ENCODE results near the gene RITA1. TPM values are rescaled to one million over a fixed set of nuclear protein-coding genes. Genes with fewer than 3 reads are reported as not detected.

RITA1 gene
- total and polyA plus RNA-seq, 2 donors (not counting 1 experiment from before 2014, with no cell fraction given), result 8.1 to 17.9 TPM

GRCh38 chr12:113231235-113232088 is 45.9 kb downstream of the RITA1 start:
- peak overlapping the region; percentile 39 for H3K4me3 Mint-ChIP-seq
- H3K4me3 ChIP-seq (ENCODE audit: control extremely low read depth in 1 of 5, extremely low read depth in 1 of 5, insufficient read depth in 1 of 5, low read depth in 2 of 5, low read length in 4 of 5), result no peak overlapping the region
- peaks cover 53 to 64% of the 10 kb centered on the region in 2 donors for H3K4me1 ChIP-seq (ENCODE audit: control insufficient read depth in 2 of 2, insufficient read depth in 2 of 2, low read length in 2 of 2)
- peak overlapping the region; percentile 76 for H3K4me2 ChIP-seq (replicated peaks; ENCODE audit: low read depth, low read length, poor library complexity, severe bottlenecking)
- ATAC-seq (ENCODE audit: low read depth) (no peak), DNase-seq (no peak)
- no peaks in the 10 kb centered on the region for H3K9me3 ChIP-seq (ENCODE audit: control extremely low read depth in 1 of 3, control insufficient read depth in 2 of 3, insufficient read depth in 1 of 3, low read length in 2 of 3)
- no peaks in the 10 kb centered on the region for H3K27me3 Mint-ChIP-seq
- no peaks in the 10 kb centered on the region for H3K9me3 Mint-ChIP-seq (ENCODE audit: insufficient read depth)
- 91% methylated on average over 7 of the region's 8 CpGs for WGBS (ENCODE audit: insufficient coverage)
- no peaks in the 10 kb centered on the region for H4K20me1 ChIP-seq (ENCODE audit: control insufficient read depth, insufficient read depth, low read length, poor library complexity, severe bottlenecking)
- H3K36me3 ChIP-seq (replicated peaks in 1 of 2; ENCODE audit: control extremely low read depth in 1 of 2, control insufficient read depth in 1 of 2, extremely low read depth in 1 of 2, insufficient read depth in 2 of 2, low read length in 1 of 2), result peaks cover 0 to 59% of the 10 kb centered on the region in 2 experiments
- H3K27ac ChIP-seq (ENCODE audit: low read length in 2 of 2), result peak overlapping the region; percentile 75 to 83
- ChIA-PET CTCF (interaction anchor here (0.7 to 7.3 kb wide), 8 partner anchors 9 to 58 kb away, joined by 3 to 96 read pairs (median 18); partner anchors contain the start of gene TPCN1), POLR2A (interaction anchor here (1.0 to 4.7 kb wide), 4 partner anchors 10 to 28 kb away, joined by 3 to 54 read pairs (median 21); partner anchors contain the start of gene TPCN1)
- H3K9ac ChIP-seq (ENCODE audit: low read length), result no peak overlapping the region
- TF ChIP-seq EZH2 (IDR thresholded peaks at IDR 0.05; ENCODE audit: borderline replicate concordance, insufficient read depth, low read depth, low read length, poor library complexity, severe bottlenecking) (no peak), CTCF (IDR thresholded peaks at IDR 0.05) (no peak)
- no peaks in the 10 kb centered on the region for H3K27me3 ChIP-seq (replicated peaks in 1 of 4; ENCODE audit: control extremely low read depth in 1 of 4, control insufficient read depth in 3 of 4, insufficient read depth in 4 of 4, low read length in 3 of 4)
- peaks cover 48% of the 10 kb centered on the region for H3K79me2 ChIP-seq (ENCODE audit: control insufficient read depth, insufficient read depth, low read length)
- no peak overlapping the region for H2AFZ ChIP-seq (ENCODE audit: insufficient read depth, low read depth, low read length, poor library complexity, severe bottlenecking)
- H3K4me1 Mint-ChIP-seq, result peaks cover 69% of the 10 kb centered on the region
- intact Hi-C loops (cut with micrococcal nuclease), result no loop called here
- peak overlapping the region; percentile 56 for H3K27ac Mint-ChIP-seq
